GM18907 (cell line): ENCODE data around the gene VBP1.
A peak's percentile ranks its signal among the peaks of the same experiment; 100 is the strongest.
"Not testable (repeated sequence)": the region's sequence is repeated elsewhere in the genome, so short reads cannot be mapped to it uniquely, and the experiment has no call there.

Source experiments
- ATAC-seq: cut with Tn5 transposase; IDR thresholded peaks from one replicate; pipeline ENCODE4 v1.9.1; 2021; ENCODE audit warnings: mild to moderate bottlenecking, moderate library complexity; ENCODE audit not compliant: unreplicated experiment

The VBP1 gene

GRCh38 chrX:155216179-155216939 lies at the start of gene VBP1:
TSS of gene VBP1 (plus strand) at chrX:155216460. CDS start at chrX:155216483, 23 bp downstream.
- peak; percentile 98 for ATAC-seq

- no peak for ATAC-seq
Observed at GRCh38 chrX:155169881-155170280, 46.4 kb upstream of the VBP1 start.

- no peak for ATAC-seq
Observed at GRCh38 chrX:155179346-155179997, 36.8 kb upstream of the VBP1 start.

GRCh38 chrX:155188786-155189185 lies 27.5 kb upstream of the VBP1 start:
- no peak for ATAC-seq

GRCh38 chrX:155211208-155211607 lies 5.1 kb upstream of the VBP1 start:
- ATAC-seq = no peak

GRCh38 chrX:155213731-155214130 lies 2.5 kb upstream of the VBP1 start:
- ATAC-seq = no peak

GRCh38 chrX:155215443-155216178 lies 649 bp upstream of the VBP1 start:
- ATAC-seq = peak; percentile 37

- no peak for ATAC-seq
Observed at GRCh38 chrX:155216940-155217440, 730 bp downstream of the VBP1 start.

- no peak for ATAC-seq
Observed at GRCh38 chrX:155218777-155219176, 2.5 kb downstream of the VBP1 start.

- no peak for ATAC-seq
Observed at GRCh38 chrX:155221351-155221750, 5.1 kb downstream of the VBP1 start.

- not testable (repeated sequence) for ATAC-seq
Observed at GRCh38 chrX:155223746-155224145, 7.5 kb downstream of the VBP1 start.

- ATAC-seq = no peak
Observed at GRCh38 chrX:155225774-155226173, 9.5 kb downstream of the VBP1 start.

GRCh38 chrX:155231163-155231562 lies 14.9 kb downstream of the VBP1 start:
- ATAC-seq = peak; percentile 74

GRCh38 chrX:155235891-155236290 lies 19.6 kb downstream of the VBP1 start:
- ATAC-seq = no peak

GRCh38 chrX:155237719-155238118 lies 21.5 kb downstream of the VBP1 start:
- no peak for ATAC-seq

- no peak for ATAC-seq
Observed at GRCh38 chrX:155242300-155242699, 26.0 kb downstream of the VBP1 start.

GRCh38 chrX:155246748-155247147 lies 30.5 kb downstream of the VBP1 start:
- ATAC-seq = no peak

- ATAC-seq = no peak
Observed at GRCh38 chrX:155247497-155247896, 31.2 kb downstream of the VBP1 start.

- no peak for ATAC-seq
Observed at GRCh38 chrX:155251391-155251790, 35.1 kb downstream of the VBP1 start.

- ATAC-seq = no peak
Observed at GRCh38 chrX:155259752-155260151, 43.5 kb downstream of the VBP1 start.

GRCh38 chrX:155262970-155263754 lies 46.9 kb downstream of the VBP1 start:
- peak; percentile 7 for ATAC-seq
